ENCODE measurements around the gene MFF. TPM values are rescaled to one million over a fixed set of nuclear protein-coding genes. Genes with fewer than 3 reads are reported as not detected.
"Not testable (repeated sequence)": the region's sequence is repeated elsewhere in the genome, so short reads cannot be mapped to it uniquely, and the experiment has no call there.

The MFF gene
- total RNA-seq, 1 experiment from 2014 or later, result 82.3 TPM

DNA sequence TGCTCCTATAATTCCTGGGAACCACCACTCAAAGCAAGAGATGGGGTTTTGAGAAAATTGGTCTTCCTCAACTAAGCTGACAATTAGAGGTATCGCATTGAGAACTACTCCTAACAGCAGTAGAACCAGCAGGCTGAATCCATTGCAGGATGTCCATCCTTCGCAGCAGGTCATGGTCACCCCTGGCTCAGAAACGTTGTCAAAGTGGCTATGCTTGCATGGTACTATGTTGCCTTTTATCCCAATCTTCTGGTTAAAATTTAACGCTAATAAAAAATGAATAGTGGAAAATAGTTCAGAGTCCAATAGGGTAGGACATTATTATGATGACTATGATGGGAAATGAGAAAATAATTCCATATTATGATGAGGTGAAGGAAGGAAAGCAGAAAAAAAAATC, 54.0 kb downstream of the MFF start, which contains the start of gene TM4SF20:
Gene TM4SF20, minus strand, starts transcription at position 212 of the 400 bp plus-strand sequence. Its CDS starts 38 bp downstream, at position 174.
- no peak within 1 kb of the TSS for H3K4me3 Mint-ChIP-seq (ENCODE audit: low read depth, unreplicated experiment)
- no peaks in the 10 kb centered on the region for H3K9me3 Mint-ChIP-seq (ENCODE audit: low read depth, unreplicated experiment)
- H3K4me1 Mint-ChIP-seq (ENCODE audit: low read depth, unreplicated experiment), result peaks cover 33% of the 10 kb centered on the region
- H3K27ac Mint-ChIP-seq (ENCODE audit: unreplicated experiment), result no peak within 1 kb of the TSS
- intact Hi-C loops (cut with micrococcal nuclease; ENCODE audit: unreplicated experiment), result no loop called here
- no peak for DNase-seq
- no peaks in the 10 kb centered on the region for H3K27me3 Mint-ChIP-seq (ENCODE audit: unreplicated experiment)
- BruUV-seq (replicated peaks), result no TSS peak
- CTCF ChIA-PET, result no interaction called here
- H3K36me3 Mint-ChIP-seq (ENCODE audit: insufficient read depth, unreplicated experiment), result no peaks in the 10 kb centered on the region
- TF ChIP-seq, protein P1, sequence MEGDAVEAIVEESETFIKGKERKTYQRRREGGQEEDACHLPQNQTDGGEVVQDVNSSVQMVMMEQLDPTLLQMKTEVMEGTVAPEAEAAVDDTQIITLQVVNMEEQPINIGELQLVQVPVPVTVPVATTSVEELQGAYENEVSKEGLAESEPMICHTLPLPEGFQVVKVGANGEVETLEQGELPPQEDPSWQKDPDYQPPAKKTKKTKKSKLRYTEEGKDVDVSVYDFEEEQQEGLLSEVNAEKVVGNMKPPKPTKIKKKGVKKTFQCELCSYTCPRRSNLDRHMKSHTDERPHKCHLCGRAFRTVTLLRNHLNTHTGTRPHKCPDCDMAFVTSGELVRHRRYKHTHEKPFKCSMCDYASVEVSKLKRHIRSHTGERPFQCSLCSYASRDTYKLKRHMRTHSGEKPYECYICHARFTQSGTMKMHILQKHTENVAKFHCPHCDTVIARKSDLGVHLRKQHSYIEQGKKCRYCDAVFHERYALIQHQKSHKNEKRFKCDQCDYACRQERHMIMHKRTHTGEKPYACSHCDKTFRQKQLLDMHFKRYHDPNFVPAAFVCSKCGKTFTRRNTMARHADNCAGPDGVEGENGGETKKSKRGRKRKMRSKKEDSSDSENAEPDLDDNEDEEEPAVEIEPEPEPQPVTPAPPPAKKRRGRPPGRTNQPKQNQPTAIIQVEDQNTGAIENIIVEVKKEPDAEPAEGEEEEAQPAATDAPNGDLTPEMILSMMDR (IDR thresholded peaks at IDR 0.05; ENCODE audit: unreplicated experiment), result no peak

DNA sequence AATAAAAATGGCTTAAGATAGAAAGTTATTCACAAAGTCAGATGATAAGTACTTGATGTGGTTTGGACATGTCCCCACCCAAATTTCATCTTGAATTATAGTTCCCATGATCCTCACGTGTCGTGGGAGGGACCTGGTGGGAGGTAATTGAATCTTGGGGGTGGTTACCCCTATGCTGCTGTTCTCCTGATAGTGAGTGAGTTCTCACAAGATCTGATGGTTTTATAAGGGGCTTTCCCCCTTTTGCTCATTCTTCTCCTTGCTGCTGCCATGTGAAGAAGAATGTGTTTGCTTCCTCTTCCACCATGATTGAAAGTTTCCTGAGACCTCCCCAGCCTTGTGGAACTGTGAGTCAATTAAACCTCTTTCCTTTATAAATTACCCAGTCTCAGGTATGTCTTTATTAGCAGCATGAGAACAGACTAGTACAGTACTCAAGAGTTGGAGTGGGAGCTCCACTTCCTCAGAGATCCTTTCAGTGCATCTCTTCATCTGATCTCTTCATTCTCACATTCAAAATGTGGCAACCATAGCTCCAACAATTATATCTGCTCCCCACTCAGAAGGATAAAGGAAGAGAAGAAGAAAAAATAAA, 57.3 kb downstream of the MFF start:
- CTCF ChIA-PET; H3K9me3 Mint-ChIP-seq (ENCODE audit: low read depth, unreplicated experiment); H3K4me3 Mint-ChIP-seq (ENCODE audit: low read depth, unreplicated experiment); intact Hi-C loops (cut with micrococcal nuclease; ENCODE audit: unreplicated experiment); BruUV-seq (replicated peaks); H3K27ac Mint-ChIP-seq (ENCODE audit: unreplicated experiment); DNase-seq; H3K36me3 Mint-ChIP-seq (ENCODE audit: insufficient read depth, unreplicated experiment); H3K27me3 Mint-ChIP-seq (ENCODE audit: unreplicated experiment): not testable (repeated sequence)
- peaks cover 24% of the 10 kb centered on the region for H3K4me1 Mint-ChIP-seq (ENCODE audit: low read depth, unreplicated experiment)

DNA sequence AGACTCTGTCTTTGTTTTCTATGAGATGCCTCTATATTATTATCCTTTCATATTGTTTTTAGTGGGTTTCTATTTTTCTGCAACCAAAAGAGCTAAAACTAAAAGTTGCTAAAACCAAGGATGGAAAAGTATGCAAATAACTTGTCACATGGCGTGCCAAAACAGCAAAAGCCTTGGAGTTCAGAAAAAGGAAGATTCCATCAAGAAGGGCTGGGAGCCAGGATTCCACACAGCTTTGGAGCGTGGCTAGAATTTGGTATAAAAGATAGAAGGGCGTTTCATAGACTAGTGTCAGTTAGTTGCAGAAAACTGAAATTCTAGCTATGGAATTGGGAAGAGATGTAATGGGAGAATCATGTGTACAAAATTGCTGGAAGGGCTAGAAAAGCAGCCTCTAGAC, 58.6 kb downstream of the MFF start:
- no peaks in the 10 kb centered on the region for H3K36me3 Mint-ChIP-seq (ENCODE audit: insufficient read depth, unreplicated experiment)
- H3K4me3 Mint-ChIP-seq (ENCODE audit: low read depth, unreplicated experiment), result no peak overlapping the region
- BruUV-seq (replicated peaks), result no TSS peak
- CTCF ChIA-PET, result no interaction called here
- H3K27me3 Mint-ChIP-seq (ENCODE audit: unreplicated experiment), result no peaks in the 10 kb centered on the region
- TF ChIP-seq, protein P1 (IDR thresholded peaks at IDR 0.05; ENCODE audit: unreplicated experiment), result no peak
- no peak overlapping the region for H3K27ac Mint-ChIP-seq (ENCODE audit: unreplicated experiment)
- intact Hi-C loops (cut with micrococcal nuclease; ENCODE audit: unreplicated experiment), result no loop called here
- H3K9me3 Mint-ChIP-seq (ENCODE audit: low read depth, unreplicated experiment), result no peaks in the 10 kb centered on the region
- peaks cover 16% of the 10 kb centered on the region for H3K4me1 Mint-ChIP-seq (ENCODE audit: low read depth, unreplicated experiment)
- DNase-seq, result no peak

DNA sequence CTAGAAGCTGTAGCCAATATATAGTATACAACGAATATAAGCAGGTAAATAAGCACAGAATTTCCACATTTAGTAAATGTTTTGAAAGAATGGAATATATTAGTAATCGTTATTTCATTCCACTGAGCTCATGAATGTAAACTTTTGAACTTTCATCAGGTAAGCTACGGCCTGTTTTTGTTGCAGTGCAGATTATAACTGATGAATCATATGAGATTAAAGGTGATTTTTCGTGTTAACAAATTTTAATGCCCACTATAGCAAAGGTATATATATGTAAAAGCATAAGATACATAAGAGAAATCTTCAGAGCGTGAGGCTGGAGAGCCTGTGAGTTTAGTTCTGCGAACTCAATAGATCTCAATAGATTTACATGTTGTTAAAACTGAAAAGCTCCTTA, 61.6 kb downstream of the MFF start:
- intact Hi-C loops (cut with micrococcal nuclease; ENCODE audit: unreplicated experiment), result no loop called here
- TF ChIP-seq, protein P1 (IDR thresholded peaks at IDR 0.05; ENCODE audit: unreplicated experiment), result no peak
- H3K4me1 Mint-ChIP-seq (ENCODE audit: low read depth, unreplicated experiment), result peaks cover 7% of the 10 kb centered on the region
- H3K36me3 Mint-ChIP-seq (ENCODE audit: insufficient read depth, unreplicated experiment), result no peaks in the 10 kb centered on the region
- no peaks in the 10 kb centered on the region for H3K9me3 Mint-ChIP-seq (ENCODE audit: low read depth, unreplicated experiment)
- no peak overlapping the region for H3K4me3 Mint-ChIP-seq (ENCODE audit: low read depth, unreplicated experiment)
- no peak for DNase-seq
- CTCF ChIA-PET, result interaction anchor here (1.7 kb wide), 1 partner anchor 8 kb away, joined by 10 read pairs; no protein-coding TSS in a partner anchor
- H3K27ac Mint-ChIP-seq (ENCODE audit: unreplicated experiment), result no peak overlapping the region
- BruUV-seq (replicated peaks), result no TSS peak
- H3K27me3 Mint-ChIP-seq (ENCODE audit: unreplicated experiment), result no peaks in the 10 kb centered on the region

DNA sequence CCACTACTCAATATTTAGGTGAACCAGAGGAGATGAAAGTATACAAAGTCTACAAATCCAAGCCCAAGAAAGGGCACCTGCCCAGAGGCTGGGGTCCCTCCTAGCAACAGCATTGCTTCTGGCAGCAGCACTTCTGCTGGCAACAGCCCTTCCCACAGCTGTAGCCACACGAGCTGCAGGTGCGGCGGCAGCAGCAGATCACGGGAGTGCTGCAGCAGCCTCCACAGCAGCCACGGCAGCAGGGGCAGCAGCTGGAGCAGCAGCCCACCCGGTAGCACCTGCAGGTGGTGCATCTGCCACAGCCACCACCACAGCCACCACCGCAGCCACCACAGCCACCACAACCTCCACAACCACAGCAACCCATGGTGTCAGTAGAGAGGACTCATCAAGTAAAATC, 62.5 kb downstream of the MFF start, which contains the start of gene SCYGR1:
Gene SCYGR1, minus strand, starts transcription at position 367 of the 400 bp plus-strand sequence. Its CDS starts 0 bp downstream, at position 367.
- BruUV-seq (replicated peaks); DNase-seq; H3K36me3 Mint-ChIP-seq (ENCODE audit: insufficient read depth, unreplicated experiment); H3K4me3 Mint-ChIP-seq (ENCODE audit: low read depth, unreplicated experiment); intact Hi-C loops (cut with micrococcal nuclease; ENCODE audit: unreplicated experiment); H3K27me3 Mint-ChIP-seq (ENCODE audit: unreplicated experiment); H3K4me1 Mint-ChIP-seq (ENCODE audit: low read depth, unreplicated experiment); H3K9me3 Mint-ChIP-seq (ENCODE audit: low read depth, unreplicated experiment): not testable (repeated sequence)
- peak within 1 kb of the TSS; percentile 79 for H3K27ac Mint-ChIP-seq (ENCODE audit: unreplicated experiment)
- CTCF ChIA-PET, result interaction anchor here (0.7 kb wide), 1 partner anchor 1113 kb away, joined by 3 read pairs; no protein-coding TSS in a partner anchor

Measured in Calu3 (cell line).